Left ventricle myocardium superior (tissue), 1 donor: Measurements from ENCODE around the gene MYB. TPM values are rescaled to one million over a fixed set of nuclear protein-coding genes. Genes with fewer than 3 reads are reported as not detected.
A peak's percentile ranks its signal among the peaks of the same experiment; 100 is the strongest.
"Not testable (repeated sequence)": the region's sequence is repeated elsewhere in the genome, so short reads cannot be mapped to it uniquely, and the experiment has no call there.

Source experiments
- ATAC-seq: fragments of 200-7000 bp; cut with Tn5 transposase; one replicate; pipeline ENCODE4 v1.9.1; 2020; ENCODE audit warnings: mild to moderate bottlenecking, moderate library complexity
- DNase-seq: peaks from one replicate; pipeline ENCODE4 v3.0.0-alpha.2; 2020
- intact Hi-C: fragments of 100-400 bp; cut with micrococcal nuclease; formaldehyde crosslinking; loops from one replicate; pipeline ENCODE4 v1.11.0; 2022
- long read RNA-seq: library from polyadenylated mRNA; unstranded; transcript quantifications from one replicate; pipeline ENCODE4 v2.0.0, GENCODE V29; 2021
- total RNA-seq: library from RNA; stranded (reverse); fragmentation: NEBNext Ultra II Directional; extraction: Animal tissue kit (Norgen Biotek cat#: 25700); gene quantifications from one replicate; pipeline ENCODE4 v1.2.1, GENCODE V29; 2021
- donor health status: DM: no; HTN: yes; CAD: no; lungs with severe emphysema.

The MYB gene
- total RNA-seq, result 0.15 TPM
- long read RNA-seq, result 0 reads

DNA sequence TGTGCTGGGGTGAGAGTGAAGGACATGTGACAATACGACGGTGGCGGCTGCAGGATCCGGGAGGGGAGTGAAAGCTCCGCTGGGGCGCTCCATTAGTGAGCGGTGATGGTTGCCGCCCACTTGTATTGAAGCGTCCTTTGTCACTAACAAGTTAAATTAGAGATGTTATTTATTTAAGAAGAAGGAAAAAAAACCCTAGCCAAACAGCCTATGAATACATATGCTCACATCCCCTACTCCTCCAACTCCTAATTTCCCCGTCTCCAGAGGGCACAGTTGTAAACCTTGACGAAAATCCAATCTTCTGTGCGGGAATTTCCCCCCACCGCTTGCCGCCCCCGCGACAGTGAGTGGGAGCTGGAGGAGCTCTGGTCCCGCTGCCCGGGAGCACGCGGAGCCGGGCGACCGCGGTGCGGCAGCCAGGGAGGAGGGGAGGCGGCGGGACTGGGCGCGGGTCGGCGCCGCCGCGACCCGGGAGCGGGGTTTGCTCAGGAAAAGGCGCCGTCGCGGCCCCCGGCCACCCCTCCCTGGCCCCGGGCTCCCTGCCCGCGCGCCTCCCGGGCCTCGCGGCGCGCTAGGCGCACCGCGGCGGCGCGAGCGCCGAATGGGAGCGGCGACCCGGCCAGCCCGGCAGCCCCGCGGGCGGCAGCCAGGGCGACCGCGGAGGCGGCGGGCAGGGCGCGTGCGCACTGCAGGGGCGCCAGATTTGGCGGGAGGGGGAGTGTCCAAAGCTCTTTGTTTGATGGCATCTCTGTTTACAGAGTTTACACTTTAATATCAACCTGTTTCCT is at the start of gene MYB:
TSS of gene MYB (plus strand) at position 767 of the 791 bp plus-strand sequence. CDS start 206 bp downstream, outside the sequence.
- ATAC-seq, result peak; percentile 88
- intact Hi-C loops, result no loop called here
- peak; percentile 72 for DNase-seq

DNA sequence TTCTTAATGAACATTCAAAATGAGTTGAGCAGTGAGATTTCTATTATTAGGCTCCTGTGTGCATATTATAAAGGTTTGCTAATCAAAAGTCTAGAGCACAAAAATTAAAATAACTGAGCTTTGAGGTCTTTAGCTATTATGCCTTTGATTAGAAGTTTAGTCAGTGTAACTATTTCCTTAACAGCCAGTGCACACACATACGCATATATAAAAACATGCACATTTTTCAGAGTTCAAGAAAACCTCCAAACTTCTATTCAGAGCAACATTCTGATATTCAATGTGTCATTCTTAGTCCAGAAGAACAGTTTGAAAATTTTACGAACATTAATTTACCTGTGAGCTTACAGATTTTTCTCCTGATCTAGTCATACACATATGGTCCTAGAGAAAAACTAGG is 48.3 kb upstream of the MYB start:
- intact Hi-C loops, result no loop called here
- ATAC-seq (no peak), DNase-seq (no peak)

DNA sequence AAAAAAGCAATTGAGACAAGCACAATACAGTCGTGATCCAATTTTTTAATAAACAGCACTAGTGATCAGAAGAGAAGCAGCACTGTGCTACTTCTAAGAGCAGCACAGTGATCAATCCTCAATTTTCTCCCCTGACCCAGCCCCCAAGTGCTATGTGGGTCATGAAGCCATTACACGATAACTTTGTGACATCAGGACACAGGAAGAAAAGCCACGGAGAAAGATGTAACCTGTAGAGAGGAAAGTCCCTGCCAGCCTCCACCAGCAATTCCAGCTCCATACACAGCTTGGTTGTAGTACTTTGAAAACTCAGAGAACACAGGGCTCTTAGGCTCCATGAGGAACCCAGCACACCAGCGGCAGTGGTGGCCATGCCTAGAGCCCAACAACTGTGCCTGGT is 45.3 kb upstream of the MYB start:
- no peak for DNase-seq
- intact Hi-C loops, result no loop called here
- no peak for ATAC-seq

DNA sequence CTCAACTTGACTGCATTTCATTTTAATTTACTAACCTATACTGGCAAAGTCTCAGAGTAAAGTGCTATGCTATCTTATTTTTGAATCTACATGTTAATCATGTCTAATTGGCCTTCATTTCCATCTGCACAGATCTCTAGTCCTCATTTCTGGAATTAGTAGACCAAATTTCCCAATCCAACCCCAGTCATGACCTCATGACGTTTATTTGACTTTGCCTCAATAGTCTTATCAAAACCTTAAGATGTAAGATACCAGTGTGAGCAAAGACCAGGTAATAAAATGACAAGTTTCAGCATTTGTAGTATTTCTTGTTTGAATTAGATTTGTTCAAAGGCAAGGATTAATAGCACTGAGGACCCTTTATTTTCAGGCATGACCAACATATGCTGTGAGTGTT is 43.3 kb upstream of the MYB start:
- DNase-seq, result no peak
- no peak for ATAC-seq
- intact Hi-C loops, result no loop called here

GRCh38 chr6:135141182-135141581 is 39.9 kb upstream of the MYB start:
- no peak for DNase-seq
- ATAC-seq, result no peak
- intact Hi-C loops, result loop anchor here (10.0 kb wide), 1 partner anchor 284 kb away; no protein-coding TSS in a partner anchor

GRCh38 chr6:135141728-135142127 is 39.4 kb upstream of the MYB start:
- intact Hi-C loops, result loop anchor here (10.0 kb wide), 1 partner anchor 283 kb away; no protein-coding TSS in a partner anchor
- ATAC-seq (no peak), DNase-seq (no peak)

DNA sequence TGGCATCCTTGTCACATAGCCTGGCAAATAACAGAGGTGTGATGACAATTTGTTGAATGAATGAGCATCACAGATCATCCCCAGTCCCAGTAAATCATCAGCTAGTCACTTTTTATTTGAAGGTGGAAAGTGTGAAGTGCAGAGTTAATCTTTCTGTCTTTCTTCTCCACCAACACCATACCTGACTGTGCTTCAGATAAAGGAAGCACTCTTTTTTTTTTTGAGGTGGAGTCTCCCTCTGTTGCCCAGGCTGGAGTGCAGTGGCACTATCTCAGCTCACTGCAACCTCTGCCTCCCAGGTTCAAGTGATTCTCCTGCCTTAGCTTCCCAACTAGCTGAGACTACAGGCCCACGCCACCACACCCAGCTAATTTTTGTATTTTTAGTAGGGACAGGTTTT is 38.9 kb upstream of the MYB start:
- not testable (repeated sequence) for DNase-seq, ATAC-seq
- intact Hi-C loops, result loop anchor here (10.0 kb wide), 1 partner anchor 283 kb away; no protein-coding TSS in a partner anchor

GRCh38 chr6:135144673-135145062 is 36.4 kb upstream of the MYB start:
- intact Hi-C loops, result loop anchor here (10.0 kb wide), 1 partner anchor 280 kb away; no protein-coding TSS in a partner anchor
- DNase-seq, result no peak
- ATAC-seq, result no peak

GRCh38 chr6:135145063-135145800 is 35.9 kb upstream of the MYB start:
- intact Hi-C loops, result loop anchor here (10.0 kb wide), 1 partner anchor 280 kb away; no protein-coding TSS in a partner anchor
- no peak for DNase-seq
- no peak for ATAC-seq

DNA sequence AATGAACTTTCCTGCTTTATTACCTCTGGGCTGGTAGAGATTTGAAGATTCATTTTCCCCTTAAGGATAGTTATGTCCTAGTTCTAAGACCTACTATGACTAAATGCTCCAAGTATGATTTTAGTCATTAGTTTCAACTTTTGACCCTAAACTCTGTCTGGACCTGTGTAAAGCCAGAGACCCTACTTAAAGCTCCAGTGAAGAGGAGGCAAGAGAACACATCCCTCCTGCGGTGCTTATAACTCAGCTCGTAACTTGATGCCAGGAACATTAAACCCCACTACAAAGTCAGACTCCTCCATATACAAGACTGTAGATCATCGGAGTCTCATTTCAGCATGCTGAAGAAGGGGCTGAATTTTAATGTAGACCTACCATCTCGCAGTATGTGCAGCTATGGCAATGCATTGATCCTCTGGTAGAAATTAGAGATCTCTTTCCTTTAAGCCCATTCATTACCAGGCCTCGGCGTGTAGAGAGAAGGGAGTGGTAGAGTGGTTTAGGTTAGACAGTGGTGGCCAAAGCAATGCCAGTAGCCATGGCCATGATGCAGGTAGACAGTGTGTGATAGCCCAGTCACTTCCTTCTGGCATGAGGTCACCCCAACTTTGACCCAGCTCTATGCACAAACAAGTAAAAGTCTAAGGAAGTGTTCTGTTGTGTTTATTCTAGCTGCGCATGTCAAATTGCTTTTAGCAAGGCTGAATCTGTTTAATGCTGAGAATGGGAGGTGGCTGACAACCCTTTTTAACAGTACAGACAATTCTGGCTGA is 34.8 kb upstream of the MYB start:
- ATAC-seq, result no peak
- no peak for DNase-seq
- intact Hi-C loops, result loop anchor here (10.0 kb wide), 1 partner anchor 278 kb away; no protein-coding TSS in a partner anchor

DNA sequence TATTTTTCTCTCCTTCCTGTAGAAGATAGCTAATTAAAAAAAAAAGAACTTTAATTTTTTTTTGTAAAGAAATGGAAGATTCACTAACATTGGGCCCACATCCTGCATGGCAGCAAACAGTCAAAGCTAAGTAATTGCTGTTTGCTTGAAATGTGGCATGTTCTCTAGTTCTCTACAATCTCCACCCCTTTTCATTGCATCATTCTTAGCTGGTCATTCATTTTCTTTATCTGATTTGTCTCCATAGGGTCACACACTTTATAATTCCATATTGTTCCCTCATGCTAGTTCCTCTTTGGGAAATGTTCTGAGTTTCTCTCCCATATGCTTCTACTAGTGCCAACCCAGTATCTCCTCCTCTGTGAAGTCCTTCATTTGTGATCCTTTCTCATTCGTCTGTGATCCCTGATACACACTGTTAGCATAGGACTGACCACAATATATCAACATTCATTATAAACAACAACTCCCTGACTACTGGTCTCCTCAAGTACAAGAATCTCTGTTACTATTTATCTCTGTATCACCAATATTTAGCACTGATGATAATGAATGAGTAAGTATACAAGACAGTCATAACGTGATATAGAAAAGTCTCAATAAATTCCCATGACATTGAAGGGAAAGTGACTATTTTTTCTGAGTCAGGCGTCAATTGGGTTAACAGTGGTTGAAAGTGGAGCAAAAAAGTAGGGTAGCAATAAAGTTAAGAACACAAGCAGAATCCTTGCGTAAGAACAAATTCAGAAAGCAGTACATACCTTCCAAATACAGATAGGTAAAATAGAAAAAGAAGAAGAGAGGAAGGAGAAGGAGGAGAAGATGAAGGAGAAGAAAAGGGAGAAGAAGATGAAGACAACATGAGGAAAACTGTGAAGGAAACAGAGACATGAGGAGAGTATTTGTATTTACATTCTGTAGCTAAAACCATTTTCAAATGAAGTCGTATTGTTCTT is 33.2 kb upstream of the MYB start:
- intact Hi-C loops, result loop anchor here (10.0 kb wide), 1 partner anchor 277 kb away; no protein-coding TSS in a partner anchor
- DNase-seq (no peak), ATAC-seq (no peak)

DNA sequence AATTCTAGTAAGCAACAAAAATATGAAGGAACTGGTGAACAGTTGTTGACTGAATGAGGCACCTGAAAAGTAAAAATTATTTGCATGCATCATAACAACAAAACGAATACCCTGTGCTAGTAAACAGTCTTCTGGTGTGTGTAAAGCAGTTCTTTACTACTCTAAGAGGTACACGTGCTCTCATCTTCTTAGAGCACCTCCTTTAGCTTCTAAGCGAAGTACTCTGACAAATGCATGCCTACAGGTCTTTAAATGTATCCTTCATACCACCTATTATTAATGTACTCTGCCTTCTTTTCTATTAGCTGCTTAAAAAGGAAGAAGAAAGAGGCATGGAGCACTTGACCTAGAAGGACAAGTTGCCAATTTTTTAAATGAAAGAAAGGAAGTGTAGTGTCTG is 32.2 kb upstream of the MYB start:
- no peak for DNase-seq
- ATAC-seq, result no peak
- intact Hi-C loops, result loop anchor here (10.0 kb wide), 1 partner anchor 276 kb away; no protein-coding TSS in a partner anchor

GRCh38 chr6:135149376-135149775 is 31.7 kb upstream of the MYB start:
- ATAC-seq (no peak), DNase-seq (no peak)
- intact Hi-C loops, result loop anchor here (10.0 kb wide), 1 partner anchor 275 kb away; no protein-coding TSS in a partner anchor

GRCh38 chr6:135150481-135150880 is 30.6 kb upstream of the MYB start:
- DNase-seq, intact Hi-C loops, ATAC-seq: not testable (repeated sequence)

GRCh38 chr6:135154125-135154524 is 27.0 kb upstream of the MYB start:
- DNase-seq, ATAC-seq, intact Hi-C loops: not testable (repeated sequence)

DNA sequence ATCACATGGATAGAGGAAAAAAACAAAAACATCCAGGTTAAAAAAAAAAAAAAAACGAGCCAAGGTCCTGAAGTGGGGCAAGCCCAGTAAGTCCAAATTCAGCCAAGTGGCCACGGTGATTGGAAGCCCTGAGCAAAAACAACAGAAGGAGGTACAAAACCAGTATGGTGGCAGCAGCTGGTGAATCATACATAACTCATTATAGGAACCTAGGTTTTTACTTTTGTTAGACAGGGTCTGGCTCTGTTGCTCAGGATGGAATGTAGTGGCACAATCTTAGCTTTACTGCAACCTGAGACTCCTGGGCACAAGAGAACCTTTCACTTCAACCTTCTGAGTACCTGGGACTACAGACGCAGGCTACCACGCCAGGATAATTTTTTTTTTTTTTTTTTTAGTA is 22.7 kb upstream of the MYB start:
- intact Hi-C loops, result no loop called here
- DNase-seq (no peak), ATAC-seq (no peak)

DNA sequence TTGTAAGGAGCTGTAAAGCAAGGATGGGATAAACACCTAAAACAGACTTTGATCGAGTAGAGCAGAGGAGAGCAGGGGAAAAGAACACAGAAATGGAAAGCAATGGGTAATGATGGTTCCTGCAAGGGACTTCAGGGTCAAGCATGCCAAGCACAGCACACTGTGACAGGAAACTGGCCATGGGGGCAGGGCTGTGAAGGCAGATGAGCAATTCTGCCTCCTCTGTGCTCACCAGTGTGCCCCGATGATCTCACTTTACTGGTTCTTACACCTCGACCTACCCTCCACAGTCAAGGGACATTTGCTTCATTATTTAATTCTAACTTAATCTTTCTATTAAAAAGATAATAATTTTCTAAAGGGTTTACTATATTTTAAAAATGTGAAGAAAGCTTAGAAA is 21.6 kb upstream of the MYB start:
- no peak for DNase-seq
- intact Hi-C loops, result no loop called here
- ATAC-seq, result no peak
